ENCODE data around the gene SMARCC1.
"Not testable (repeated sequence)": the region's sequence is repeated elsewhere in the genome, so short reads cannot be mapped to it uniquely, and the experiment has no call there.

Gene SMARCC1

DNA sequence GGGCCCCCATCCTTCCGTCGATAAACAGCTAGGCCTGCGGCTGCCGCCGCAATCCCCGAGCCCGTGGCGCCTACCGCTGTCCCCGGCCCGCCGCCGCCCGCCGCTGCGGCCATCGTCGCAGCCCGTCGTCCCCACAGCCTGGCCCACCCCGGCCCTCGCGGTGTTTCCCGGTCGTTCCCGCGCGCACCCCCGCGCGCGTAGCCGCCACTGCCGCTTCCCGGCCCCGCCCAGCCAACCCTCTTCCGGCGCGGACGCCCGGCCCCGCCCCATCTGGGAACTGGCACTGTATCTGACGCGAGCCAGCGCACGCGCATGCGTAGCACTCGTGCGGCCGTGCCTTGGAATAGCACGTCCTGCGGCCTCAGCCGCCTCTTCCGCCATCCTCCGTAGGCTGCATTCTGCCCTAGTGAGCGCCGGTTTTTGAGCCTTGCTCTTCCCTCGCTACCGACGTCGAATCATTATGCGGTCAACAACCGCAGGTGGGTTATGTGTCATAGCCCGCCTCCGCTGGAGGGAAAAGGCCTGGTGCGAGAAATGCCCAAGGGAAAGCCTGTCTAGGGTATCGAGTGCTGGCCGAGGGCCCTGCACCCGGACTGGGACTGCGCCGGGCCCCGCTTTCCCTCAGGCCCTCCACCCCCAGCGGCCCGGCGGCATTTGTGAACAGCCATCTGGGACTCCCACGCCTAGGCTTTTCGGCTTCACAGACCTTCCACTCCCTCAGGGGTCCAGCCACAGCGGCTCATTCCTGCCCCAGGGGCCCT lies at the start of gene SMARCC1:
TSS of gene SMARCC1 (minus strand) at position 209 of the 761 bp plus-strand sequence. CDS start at position 113, 96 bp downstream.
- DNase-seq (ENCODE audit: low read depth): peak; percentile 97

DNA sequence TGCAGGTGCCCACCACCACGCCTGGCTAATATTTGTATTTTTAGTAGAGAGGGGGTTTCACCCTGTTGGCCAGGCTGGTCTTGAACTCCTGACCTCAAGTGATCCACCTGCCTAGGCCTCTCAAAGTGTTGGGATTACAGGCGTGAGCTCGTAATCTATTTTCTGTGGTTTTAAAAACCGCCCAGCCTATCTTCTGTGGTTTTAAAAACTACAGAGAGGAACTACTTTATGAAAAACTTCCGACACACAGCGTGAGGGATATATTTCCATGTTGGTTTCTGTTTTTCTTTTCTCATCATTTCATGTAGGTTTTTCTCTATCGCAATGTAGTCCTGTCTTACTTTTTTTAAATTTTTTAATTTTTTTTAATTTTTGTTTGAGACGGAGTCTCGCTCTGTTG lies 47.8 kb upstream of the SMARCC1 start:
- DNase-seq (ENCODE audit: low read depth): not testable (repeated sequence)

DNA sequence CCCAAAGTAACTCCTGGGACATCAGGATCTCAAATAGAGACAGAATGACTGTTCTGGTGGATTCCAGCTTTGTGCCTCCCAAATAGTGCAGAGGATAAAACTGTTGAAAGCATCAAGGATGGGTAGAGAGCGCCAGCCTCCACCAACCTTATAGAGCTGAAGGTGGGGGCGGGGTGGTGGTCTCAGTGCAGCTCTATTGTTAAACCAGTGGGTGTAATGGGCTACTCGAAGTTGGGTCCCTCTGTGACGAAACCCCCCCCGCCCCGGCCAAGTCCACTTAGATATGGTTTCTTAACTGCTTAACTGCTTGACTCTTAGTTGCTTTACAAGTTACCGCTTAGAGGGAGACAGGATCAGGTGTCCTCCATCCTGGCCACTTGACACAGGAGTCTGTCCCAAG lies 43.9 kb upstream of the SMARCC1 start:
- DNase-seq (ENCODE audit: low read depth): no peak

DNA sequence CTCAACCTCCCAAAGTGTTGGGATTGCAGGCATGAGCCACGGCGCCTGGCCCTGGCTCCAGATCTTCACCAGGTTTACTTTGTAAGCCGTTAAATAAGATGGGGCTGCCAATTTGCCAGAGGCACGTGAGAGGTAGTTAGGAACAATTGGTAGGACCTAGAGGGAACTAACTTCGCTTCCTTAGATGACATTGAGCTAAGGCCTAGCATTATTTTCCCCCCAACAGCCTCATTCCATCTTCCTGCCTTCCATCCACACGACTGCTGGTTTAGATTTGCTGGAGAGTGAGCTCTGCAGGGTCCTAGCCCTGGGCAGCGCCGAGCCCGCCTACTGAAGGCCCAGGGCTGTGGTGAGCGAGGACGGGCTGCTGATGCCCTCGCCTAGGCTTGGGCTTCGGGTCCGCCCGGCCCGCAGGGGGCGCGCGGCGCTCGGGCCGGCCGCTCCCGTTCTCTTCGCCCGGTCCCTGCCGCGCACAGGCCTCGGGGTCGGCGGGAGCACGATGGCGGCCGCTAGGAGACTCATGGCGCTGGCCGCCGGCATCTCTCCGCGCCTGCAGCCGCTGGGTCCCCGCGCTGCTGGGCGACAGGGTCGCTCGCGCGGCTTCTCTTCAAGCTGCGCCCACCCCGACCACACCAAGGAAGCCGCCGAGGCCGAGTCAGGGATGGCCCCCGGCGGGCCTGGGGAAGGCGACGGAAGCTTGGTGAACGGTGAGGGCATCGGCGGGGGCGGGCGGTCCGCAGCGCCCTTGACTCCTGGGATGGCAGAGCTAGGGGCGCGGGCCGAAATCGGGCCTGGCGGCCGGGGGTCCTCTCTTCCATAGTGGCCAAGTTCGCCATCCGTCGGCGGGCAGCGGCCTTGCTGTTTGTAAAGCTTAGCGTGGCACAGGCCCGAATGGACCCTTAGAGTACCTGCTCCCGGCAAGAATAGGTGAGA lies 43.1 kb upstream of the SMARCC1 start:
- peak; percentile 74 for DNase-seq (ENCODE audit: low read depth)

DNA sequence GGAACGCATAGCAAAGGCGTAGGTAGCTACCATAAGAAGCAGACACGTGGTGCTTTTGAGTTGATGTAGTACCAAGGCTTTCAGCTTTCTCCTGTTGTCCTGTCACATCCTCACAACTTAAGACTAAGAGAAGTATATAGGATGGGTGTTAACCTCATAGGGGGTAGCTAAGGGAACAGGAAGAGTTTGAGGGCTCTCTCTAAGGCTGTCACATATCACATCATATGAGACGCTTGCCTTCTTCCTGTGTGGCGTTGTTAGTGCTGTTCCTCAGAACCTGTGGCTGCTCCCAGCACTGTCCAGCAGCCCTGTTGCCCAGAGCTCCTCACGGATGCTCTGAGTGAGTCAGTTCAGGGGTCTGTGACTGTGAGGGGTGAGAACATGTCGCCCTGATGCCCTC lies 35.9 kb upstream of the SMARCC1 start:
- no peak for DNase-seq (ENCODE audit: low read depth)

DNA sequence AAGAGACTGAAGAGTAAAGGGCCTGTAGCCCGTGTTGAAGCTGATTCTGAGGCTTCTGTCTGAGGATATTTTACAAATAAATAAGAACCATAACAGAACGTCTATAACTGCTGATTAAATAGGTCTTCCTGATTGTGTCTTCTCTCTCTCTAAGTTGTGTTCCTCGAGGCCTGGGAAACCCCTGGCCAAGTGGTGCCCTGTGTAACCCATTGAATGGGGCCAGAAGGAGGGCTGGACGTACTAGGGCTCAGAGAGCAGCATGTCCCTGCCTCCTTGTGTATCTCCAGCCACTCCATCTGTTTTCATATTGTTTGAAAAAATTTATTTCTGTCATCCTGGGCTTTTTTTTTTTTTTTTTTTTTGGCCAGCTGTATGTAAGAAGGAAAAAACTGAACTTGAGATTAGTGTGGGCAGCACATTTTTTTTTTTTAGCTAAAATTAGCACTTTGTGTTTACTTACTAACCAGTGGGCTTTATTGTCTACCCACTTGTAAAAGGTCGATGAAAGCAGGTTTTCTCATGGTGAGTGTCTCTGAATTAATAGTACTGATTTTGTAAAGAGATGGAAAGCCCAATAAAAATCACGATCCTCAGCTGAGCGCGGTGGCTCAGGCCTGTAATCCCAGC lies 32.0 kb upstream of the SMARCC1 start:
- DNase-seq (ENCODE audit: low read depth): no peak

DNA sequence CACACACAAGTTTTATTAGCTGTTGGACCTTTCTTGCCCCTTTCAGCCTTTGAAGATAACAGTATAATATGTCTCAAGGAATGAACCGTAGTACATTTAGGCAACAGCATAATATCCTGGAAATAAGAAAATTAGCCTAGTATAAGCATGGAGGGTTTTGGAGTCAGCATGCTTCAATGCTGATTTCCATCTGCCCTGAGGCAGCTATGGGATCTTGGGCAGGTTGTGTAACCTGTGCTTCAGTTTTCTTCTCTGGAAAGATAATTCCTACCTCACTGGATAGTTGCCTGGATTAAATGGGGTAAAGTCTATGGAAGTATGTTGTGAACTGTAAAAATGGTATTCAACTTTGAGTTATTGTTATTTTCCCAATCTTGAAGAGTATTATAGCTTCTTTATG lies 22.9 kb upstream of the SMARCC1 start:
- no peak for DNase-seq (ENCODE audit: low read depth)

DNA sequence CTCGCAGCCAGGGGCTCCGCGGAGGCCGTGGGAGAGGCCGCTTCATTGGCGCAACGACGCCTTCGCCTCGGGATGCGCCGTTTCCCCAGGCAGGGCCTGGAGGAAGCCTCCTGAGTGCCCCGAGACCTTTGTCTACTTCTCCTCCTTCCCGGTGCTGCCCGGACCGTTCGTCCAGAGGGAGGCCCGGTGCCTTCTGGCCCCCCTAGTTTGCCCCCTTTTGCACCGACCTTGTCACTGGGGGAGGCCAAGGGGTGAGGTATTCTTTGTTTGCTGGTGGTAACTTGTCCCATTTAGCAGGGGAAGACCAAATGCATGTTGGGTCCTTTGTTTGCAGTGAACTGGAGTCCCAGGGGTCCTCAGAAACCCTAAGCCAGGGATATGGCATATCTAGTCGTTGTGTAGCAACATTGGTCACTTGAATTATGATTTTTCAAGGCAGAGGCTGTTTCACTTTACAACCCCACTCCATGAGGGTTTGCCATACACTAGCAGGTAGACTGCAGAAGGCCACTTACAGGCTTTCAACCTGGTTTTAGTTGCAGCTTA lies 21.9 kb upstream of the SMARCC1 start:
- no peak for DNase-seq (ENCODE audit: low read depth)

DNA sequence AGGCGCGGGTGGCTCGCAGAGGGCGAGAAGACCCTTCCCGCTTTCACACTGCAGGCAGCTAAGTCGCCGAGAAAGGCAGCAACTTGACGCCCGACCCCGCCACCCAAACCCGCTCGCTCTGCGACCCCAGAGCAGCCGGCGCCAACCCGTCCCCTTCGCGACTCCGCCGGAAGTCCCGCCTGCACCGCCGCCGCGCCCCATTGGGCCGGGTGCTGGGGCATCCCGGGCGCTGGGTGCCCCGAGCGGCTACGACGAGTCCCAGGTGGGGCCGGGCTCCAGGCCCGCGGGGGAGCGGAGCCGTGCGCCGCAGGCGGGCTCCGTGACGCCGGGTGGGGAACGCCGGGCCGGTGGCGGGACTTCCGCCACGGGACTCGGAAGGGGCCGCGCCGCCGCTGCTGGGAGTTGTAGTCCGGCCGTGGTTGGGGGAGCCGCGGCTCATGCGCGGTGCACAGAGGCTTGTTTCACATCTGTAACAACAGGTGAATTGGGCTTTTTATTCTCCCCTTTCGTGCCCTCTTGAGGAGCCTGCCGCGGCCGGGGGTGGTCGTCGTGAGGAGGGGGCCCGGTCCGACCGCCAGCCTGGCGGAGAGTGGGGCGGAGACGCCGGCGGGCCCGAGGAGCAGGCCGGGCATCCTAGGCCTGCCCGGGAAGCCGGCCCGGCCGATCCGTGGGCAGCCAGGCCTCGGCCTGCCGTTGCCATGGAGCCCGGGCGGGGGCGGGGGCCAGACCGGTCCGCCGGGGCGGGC lies 21.2 kb upstream of the SMARCC1 start, which contains the start of gene DHX30:
TSS of gene DHX30 (plus strand) at position 405 of the 746 bp plus-strand sequence. CDS start 7,546 bp downstream, outside the sequence.
- DNase-seq (ENCODE audit: low read depth): peak; percentile 80

DNA sequence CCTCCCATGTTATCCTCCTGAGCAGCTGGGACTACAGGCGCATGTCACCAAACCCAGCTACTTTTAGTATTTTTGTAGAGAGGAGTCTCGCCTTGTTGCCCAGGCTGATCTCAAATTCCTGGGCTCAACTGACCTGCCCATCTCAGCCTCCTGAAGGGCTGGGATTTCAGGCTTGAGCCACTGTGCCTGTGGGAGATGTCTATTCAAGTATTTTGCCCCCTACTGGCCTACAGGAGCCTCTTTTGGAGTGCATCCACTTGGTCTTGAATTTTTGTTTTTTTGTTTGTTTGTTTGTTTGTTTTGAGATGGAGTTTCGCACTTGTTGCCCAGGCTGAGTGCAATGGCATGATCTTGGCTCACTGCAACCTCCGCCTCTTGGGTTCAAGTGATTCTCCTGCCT lies 18.0 kb upstream of the SMARCC1 start:
- no peak for DNase-seq (ENCODE audit: low read depth)

DNA sequence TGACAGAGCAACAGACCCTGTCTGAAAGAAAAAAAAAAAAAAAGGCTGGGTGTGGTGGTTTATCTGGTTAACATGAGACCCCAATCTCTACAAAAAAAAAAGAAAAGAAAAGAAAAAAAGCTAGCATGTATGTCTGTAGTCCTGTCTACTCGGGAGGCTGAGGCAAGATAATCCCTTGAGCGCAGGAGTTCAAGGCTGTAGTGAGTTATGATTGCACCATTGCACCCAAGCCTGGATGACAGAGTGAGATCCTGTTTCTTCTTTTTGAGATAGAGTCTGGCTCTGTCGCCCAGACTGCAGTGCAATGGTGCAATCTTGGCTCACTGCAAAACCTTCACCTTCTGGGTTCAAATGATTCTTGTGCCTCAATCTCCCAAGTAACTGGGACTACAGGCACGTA lies 12.9 kb upstream of the SMARCC1 start:
- DNase-seq (ENCODE audit: low read depth): no peak

DNA sequence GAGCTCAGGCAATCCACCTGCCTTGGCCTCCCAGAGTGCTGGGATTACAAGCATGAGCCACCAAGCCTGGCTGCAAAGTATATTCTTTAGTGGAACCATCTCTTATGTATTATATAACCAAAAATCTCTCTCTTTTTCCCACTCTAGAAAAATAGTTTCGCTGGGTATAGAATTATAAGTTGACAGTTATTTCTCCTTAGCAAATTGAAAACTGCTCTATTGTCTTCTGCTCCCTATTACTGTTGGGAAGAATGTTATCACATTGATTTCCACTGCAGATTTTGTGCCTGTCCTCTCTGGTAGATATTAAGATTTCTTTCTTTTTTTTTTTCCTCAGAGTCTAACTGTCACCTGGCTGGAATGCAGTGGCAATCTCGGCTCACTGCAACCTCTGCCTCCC lies 11.0 kb upstream of the SMARCC1 start:
- no peak for DNase-seq (ENCODE audit: low read depth)

DNA sequence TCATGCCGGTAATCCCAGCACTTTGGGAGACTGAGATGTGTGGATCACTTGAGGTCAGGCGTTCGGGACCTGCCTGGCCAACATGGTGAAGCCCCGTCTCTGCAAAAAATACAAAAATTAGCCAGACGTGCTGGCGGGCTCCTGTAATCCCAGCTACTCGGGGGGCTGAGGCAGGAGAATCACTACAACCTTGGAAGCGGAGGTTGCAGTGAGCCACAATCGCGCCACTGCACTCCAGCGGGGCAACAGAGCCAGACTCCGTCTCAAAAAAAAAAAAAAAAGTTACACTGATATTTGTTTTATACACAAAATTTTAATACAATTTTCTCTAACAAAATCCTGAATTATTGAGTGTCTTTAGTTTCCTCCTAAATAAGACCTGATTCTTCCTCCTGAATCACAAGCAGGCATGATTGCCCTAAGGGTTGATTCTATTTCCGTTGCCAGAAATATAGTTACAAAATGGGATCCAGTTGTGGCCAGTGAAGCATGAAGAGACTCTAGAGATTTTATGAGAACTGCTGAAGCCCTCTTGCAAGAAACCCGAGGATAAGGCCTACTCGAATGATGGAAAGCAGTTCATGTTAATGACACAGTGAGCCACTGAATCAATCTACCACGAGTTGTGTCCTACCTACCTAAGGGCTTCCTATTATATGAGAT lies 9.6 kb upstream of the SMARCC1 start:
- no peak for DNase-seq (ENCODE audit: low read depth)

DNA sequence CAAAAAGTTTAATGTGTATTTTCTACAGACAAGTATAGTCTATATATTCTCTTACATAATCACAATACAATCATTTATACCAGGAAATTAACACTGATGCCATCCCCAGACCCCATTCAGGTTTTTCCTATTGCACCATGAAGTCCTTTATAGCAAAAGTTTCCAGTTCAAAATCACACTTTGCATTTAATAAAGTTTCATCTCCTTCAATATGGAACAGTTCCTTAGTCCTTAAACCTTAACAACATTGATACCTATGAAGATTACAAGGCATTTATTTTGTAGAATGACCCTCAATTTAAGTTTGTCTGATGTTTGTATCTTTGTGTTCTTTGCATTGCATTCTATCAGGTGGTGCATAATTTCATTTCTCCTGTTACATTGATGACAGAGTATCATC lies 2.0 kb upstream of the SMARCC1 start:
- no peak for DNase-seq (ENCODE audit: low read depth)

DNA sequence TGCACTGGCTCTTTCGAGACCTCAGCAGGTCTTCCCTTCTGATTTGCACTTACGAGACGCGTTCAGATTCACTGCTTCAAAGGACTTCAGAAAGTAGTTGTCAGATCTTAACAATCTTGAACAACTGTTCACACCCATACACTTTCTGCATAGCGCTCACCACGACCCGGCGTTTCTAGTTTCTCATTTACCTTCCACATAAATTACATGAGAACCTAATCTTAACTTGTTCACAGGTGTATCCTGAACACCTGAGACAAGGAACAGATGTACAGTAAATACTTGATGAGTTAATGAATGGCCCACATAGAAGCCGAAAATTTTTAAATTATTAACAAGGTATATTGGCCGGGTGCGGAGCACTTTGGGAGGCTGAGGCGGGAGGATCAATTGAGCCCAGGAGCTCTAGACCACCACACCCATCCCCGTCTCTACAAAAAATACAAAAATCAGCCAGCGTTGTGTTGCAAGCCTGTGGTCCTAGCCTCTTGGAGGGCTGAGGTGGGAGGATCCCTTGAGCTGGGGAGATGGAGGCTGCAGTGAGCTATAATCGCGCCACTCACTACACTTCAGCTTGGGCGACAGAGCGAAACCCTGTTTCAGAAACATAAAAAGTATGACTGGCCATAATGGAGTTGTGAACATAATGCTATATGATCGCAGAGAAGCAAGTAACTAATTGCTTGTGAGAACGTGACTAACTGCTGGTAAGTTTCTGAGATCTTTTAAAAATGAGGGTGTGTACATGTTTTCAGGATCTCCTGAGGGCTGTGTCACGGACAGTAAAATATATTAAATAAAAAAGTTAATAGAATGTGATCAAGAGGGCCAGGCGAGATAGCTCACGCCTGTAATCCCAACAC lies 984 bp upstream of the SMARCC1 start:
- no peak for DNase-seq (ENCODE audit: low read depth)

DNA sequence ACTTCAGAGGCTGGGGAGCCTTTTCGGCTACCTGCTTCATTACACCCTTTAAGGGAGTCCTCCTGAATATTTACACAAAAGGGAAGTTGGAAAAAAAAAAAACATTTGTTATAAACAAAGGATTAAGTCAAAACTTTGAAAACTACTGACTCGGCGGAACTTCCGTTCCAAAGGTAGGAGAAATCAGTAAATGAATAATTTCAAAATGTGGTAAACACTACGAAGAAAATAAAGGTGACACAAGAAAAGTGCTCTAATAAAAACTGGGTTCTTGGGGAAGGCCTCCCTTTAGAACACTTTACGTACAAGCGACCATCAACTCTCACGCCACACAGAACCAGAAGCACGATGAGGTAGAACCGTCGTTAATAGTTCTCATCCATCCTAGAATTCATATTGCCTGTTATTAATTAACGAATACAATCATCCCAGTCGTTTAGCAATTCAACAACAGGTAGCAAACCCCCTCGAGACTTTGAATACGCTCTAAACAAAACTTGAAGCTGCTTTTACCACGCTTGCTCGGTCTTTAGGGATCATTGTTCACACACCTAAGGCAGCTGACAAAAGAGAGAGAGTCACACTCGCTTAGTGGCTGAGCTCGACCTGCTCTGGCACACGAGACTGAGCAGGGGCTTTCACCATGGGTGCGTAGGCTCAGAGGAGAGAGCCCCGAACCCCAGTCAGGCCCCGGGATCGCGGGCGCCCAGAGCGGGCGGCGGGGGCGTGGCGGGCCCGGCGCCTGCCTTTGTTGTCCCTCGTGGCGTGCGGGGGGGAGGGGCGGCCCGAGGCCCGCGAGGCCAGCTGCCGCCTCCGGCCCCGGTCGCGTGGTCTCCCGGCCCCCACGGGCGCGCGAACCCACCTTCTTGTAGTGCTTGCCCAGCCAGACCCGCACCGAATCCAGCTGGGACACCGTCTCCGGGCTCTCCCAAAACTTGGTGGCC lies 680 bp downstream of the SMARCC1 start:
- DNase-seq (ENCODE audit: low read depth): peak; percentile 63

DNA sequence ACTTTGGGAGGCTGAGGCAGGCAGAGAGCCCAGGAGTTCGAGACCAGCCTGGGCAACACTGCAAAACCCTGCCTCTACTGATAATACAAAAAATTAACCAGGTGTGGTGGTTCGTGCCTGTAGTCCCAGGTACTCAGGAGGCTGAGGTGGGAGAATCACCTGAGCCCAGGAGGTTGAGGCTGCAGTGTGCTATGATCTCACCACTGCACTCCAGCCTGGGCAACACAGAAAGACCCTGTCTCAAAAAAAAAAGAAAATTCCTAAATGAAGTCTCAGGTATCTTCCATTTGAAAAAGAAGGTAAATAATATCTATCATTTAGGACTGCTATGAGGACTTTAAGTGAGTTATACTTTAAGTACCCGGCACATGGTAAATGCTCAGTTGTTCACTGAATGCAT lies 2.9 kb downstream of the SMARCC1 start:
- no peak for DNase-seq (ENCODE audit: low read depth)

DNA sequence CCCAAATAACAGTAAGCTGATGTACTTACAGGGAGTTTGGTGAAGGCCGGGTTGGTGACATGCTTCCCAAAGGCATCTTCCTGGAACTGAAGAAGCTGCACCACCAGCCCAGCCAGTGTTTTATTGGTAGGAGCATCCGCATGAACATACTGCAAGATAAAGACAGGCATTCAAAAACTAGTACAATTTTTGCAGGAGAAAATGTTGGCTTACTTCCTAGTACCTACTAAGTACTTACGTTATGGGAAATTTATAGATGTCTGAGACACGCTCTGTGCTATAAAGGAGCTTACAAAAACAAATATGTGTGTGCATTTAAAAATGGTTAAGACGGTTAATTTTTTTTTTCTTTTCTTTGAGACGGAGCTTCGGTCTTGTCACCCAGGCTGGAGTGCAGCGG lies 8.9 kb downstream of the SMARCC1 start:
- no peak for DNase-seq (ENCODE audit: low read depth)

DNA sequence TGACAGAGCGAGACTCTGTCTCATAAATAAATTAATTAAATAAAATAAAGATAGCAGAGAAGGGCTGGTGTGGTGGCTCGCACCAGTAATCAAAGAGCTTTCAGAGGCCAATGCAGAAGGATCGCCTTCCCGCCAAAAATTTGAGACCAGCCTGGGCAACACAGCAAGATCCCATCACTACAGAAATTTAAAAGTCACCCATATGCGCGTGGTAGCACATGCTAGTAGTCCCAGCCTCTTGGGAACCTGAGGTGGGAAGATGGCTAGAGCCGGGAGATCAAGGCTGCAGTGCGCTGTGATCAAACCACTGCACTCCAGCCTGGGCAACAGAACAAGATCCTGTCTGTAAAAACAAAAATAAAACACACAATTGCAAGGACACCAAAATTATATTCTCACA lies 9.6 kb downstream of the SMARCC1 start:
- no peak for DNase-seq (ENCODE audit: low read depth)
